ENCODE results near the gene ATRIP. TPM values are rescaled to one million over a fixed set of nuclear protein-coding genes. Genes with fewer than 3 reads are reported as not detected.

The ATRIP gene
- total and polyA plus RNA-seq, 2 of the 8 experiments (the other 6 are each of a cell fraction or from before 2014, with no cell fraction given) = 18.5 to 20.2 TPM

DNA sequence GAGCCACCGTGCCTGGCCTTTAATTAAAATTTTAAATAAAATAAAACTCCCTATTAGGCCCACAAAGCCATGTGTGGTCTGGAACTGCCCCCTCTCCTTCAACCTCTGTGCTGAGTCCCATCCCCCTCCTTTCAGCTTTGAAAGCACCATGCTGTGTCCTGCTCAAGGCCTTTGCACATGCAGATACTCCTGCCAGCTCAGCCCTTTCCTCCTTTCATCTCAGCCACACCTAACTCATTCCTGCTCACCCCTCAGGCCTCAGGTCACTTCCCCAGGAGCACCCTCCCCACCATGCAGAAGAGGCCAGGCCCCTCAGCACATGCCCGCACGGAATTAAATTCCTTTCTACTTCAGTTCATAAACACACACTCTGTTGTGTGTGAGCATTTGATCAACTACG, 28.1 kb downstream of the ATRIP start (continued):
- TF ChIP-seq NRF1 (IDR thresholded peaks at IDR 0.05; ENCODE audit: low read depth, low read length) = no peak
- no peak for TF ChIP-seq ZNF274 (IDR thresholded peaks at IDR 0.05; ENCODE audit: borderline replicate concordance, extremely low read depth, low read length)
- no peak; the same call in 1 of the 2 replicates for TF ChIP-seq YY1 (IDR thresholded peaks at IDR 0.05; ENCODE audit: low read depth, low read length)
- TF ChIP-seq SAP30 (IDR thresholded peaks at IDR 0.05; ENCODE audit: insufficient read depth, insufficient replicate concordance, low read length) = no peak
- TF ChIP-seq RAD21 (IDR thresholded peaks at IDR 0.05 in 1 of 2, conservative IDR thresholded peaks at IDR 0.05 in 1 of 2; ENCODE audit: low read depth in 2 of 2, low read length in 2 of 2) = peak in 1 of 2 experiments; percentile 17; a peak in 1 of 4 replicates
- no peak for TF ChIP-seq PHF8 (conservative IDR thresholded peaks at IDR 0.05; ENCODE audit: low read depth, low read length)
- TF ChIP-seq RBBP5 (IDR thresholded peaks at IDR 0.05; ENCODE audit: borderline replicate concordance, low read depth, low read length) = no peak
- peak in 1 of 2 experiments; percentile 78; a peak in 1 of 4 replicates for TF ChIP-seq HDAC2 (IDR thresholded peaks at IDR 0.05; ENCODE audit: borderline replicate concordance in 1 of 2, low read depth in 2 of 2, low read length in 2 of 2)
- no peak for TF ChIP-seq RNF2 (IDR thresholded peaks at IDR 0.05; ENCODE audit: borderline replicate concordance, low read depth, low read length, missing control alignments, poor library complexity, severe bottlenecking)
- TF ChIP-seq POU5F1 (IDR thresholded peaks at IDR 0.05; ENCODE audit: low read depth, low read length) = peak; percentile 13; the same call in 1 of the 2 replicates
- TF ChIP-seq, protein P1, sequence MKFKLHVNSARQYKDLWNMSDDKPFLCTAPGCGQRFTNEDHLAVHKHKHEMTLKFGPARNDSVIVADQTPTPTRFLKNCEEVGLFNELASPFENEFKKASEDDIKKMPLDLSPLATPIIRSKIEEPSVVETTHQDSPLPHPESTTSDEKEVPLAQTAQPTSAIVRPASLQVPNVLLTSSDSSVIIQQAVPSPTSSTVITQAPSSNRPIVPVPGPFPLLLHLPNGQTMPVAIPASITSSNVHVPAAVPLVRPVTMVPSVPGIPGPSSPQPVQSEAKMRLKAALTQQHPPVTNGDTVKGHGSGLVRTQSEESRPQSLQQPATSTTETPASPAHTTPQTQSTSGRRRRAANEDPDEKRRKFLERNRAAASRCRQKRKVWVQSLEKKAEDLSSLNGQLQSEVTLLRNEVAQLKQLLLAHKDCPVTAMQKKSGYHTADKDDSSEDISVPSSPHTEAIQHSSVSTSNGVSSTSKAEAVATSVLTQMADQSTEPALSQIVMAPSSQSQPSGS (IDR thresholded peaks at IDR 0.05; ENCODE audit: low read length) = no peak
- TF ChIP-seq KDM4A (IDR thresholded peaks at IDR 0.05; ENCODE audit: low read depth, low read length, severe bottlenecking) = no peak
- no peak for TF ChIP-seq SUZ12 (IDR thresholded peaks at IDR 0.05; ENCODE audit: low read length)
- peak in 1 of 2 experiments; percentile 19 for TF ChIP-seq BCL11A (IDR thresholded peaks at IDR 0.05; ENCODE audit: low read depth in 2 of 2, low read length in 2 of 2)
- TF ChIP-seq CTBP2 (IDR thresholded peaks at IDR 0.05; ENCODE audit: borderline replicate concordance, insufficient read depth, insufficient read length, low read length) = peak; percentile 82
- no peak for TF ChIP-seq POLR2A (IDR thresholded peaks at IDR 0.05; ENCODE audit: control extremely low read depth in 1 of 2, low read depth in 2 of 2, low read length in 2 of 2)
- TF ChIP-seq, protein P2, sequence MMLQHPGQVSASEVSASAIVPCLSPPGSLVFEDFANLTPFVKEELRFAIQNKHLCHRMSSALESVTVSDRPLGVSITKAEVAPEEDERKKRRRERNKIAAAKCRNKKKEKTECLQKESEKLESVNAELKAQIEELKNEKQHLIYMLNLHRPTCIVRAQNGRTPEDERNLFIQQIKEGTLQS (IDR thresholded peaks at IDR 0.05; ENCODE audit: insufficient read depth, low read depth, low read length) = no peak
- no peak for TF ChIP-seq CHD1 (IDR thresholded peaks at IDR 0.05; ENCODE audit: low read depth, low read length)

Data from H1 (cell line).